GM19395 (cell line): ENCODE data around the gene POU5F2.

Experiments used
- ATAC-seq: cut with Tn5 transposase; IDR thresholded peaks from one replicate; pipeline ENCODE4 v1.9.1; 2021; ENCODE audit warnings: mild to moderate bottlenecking, moderate library complexity; ENCODE audit not compliant: unreplicated experiment

POU5F2 gene, protein sequence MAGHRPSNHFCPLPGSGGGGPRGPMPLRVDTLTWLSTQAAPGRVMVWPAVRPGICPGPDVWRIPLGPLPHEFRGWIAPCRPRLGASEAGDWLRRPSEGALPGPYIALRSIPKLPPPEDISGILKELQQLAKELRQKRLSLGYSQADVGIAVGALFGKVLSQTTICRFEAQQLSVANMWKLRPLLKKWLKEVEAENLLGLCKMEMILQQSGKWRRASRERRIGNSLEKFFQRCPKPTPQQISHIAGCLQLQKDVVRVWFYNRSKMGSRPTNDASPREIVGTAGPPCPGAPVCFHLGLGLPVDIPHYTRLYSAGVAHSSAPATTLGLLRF

DNA sequence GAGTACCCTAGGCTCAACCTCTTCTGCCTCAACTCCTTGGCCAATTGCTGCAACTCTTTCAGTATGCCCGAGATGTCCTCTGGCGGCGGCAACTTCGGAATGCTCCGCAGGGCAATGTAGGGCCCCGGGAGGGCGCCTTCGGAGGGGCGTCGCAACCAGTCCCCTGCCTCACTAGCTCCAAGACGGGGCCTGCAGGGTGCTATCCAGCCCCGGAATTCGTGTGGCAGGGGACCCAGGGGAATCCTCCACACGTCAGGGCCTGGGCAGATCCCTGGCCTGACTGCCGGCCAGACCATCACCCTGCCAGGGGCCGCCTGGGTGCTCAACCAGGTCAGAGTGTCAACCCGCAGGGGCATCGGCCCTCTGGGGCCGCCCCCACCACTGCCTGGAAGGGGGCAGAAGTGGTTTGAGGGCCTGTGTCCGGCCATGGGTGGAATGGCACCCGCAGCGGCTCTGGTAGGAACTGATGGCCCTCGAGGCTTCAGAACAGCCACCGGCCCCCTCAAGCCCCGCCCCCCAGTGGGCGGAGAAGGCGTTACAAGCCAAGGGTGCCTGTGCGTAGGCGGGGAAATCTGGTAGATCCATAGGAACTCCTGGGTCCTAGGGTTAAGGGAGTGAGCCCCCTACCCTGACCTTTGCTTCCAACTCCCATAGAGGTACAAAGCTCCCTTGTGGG lies at the start of gene POU5F2:
TSS of gene POU5F2 (minus strand) at position 465 of the 676 bp plus-strand sequence. CDS start at position 428, 37 bp downstream.
- ATAC-seq = no peak

GRCh38 chr5:93790401-93790800 lies 49.0 kb upstream of the POU5F2 start:
- no peak for ATAC-seq

GRCh38 chr5:93789173-93790067 lies 48.0 kb upstream of the POU5F2 start:
- no peak for ATAC-seq

GRCh38 chr5:93787598-93787997 lies 46.2 kb upstream of the POU5F2 start:
- ATAC-seq = no peak

- ATAC-seq = no peak
Observed at GRCh38 chr5:93785475-93785874, 44.1 kb upstream of the POU5F2 start.

DNA sequence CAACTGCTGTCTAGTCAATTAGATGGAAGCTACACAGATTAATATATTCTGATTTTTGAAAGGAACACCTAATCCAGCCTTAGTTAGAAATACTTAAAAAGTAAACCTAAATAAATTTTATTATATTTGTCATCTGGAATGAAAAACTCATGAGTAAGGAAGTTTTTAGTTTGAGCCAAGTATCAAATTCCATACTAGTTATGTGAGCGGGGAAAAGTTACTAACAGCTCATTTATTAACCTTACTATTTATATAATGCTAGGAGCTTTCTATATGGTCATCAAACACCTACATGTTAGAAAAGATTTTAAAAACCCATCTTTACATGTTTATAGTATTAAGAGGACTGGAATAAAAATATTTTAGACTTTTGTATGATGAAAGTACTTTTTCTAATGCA lies 41.6 kb upstream of the POU5F2 start:
- no peak for ATAC-seq

GRCh38 chr5:93777620-93778019 lies 36.2 kb upstream of the POU5F2 start:
- no peak for ATAC-seq

- ATAC-seq = no peak
Observed at GRCh38 chr5:93756372-93756771, 15.0 kb upstream of the POU5F2 start.

DNA sequence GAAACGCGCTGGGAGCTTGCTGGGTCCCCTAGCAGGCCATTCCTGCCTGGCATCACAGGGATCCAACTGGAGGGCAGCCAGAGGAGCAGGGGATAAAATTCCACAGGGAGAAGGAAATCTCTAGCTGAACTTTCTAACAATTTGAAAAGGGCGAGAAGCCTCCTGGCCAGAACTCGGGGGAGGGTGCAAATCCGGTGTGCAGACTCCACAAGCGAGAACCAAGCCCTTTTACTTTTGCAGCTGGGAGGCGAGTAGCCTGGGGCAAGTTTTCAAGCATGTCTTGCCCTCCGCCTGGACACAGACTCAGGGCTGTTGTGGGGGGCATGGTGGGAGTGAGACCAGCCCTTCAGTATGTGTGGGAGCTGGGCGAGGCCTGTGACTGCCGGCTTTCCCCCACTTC lies 14.3 kb upstream of the POU5F2 start:
- no peak for ATAC-seq

DNA sequence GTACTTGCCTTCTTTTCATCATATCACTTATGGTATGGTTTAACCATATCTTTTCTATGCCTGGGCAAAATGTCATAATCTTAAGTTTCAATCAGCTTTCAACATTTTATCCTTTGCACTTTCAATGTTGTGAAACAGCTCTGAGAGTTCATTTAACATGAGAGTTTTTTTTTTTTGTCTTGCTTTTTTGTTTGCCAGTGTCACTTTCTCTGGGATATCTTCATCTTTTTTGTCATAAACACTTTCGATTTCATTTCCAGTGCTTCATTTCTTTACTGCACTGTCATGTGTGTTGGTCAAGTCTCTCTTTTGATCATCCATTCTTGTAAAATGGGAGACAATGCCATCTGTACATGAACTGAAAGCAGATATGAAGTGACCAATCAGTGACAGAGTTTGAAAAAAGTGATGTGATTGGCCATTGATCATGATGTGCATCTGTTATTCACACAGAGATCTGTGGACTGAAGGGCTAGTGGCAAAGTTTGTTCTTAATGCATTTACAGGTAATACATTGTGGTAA lies 7.5 kb upstream of the POU5F2 start:
- ATAC-seq = no peak

- ATAC-seq = no peak
Observed at GRCh38 chr5:93746406-93747056, 5.1 kb upstream of the POU5F2 start.

- ATAC-seq = no peak
Observed at GRCh38 chr5:93736284-93736683, 5.1 kb downstream of the POU5F2 start.

DNA sequence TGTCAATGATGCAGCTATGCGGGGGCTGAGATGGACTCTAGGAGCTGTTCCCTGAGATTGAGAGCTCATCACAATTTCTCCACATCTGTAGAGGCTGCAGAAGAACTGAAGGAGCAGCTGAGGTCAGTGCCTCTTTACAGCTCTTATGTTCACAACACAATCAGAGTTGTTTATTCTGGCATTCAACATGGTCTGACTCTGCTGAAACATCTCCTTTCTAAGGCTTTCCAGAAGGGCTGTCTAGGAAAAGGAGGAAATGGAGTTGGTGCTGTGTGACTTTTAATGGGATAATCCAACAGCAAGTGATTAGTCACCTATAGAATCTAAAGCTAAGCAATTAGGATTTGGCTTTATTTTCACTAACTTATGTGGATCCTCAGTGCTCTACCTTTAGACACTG lies 6.0 kb downstream of the POU5F2 start:
- ATAC-seq = no peak

- no peak for ATAC-seq
Observed at GRCh38 chr5:93731987-93732386, 9.4 kb downstream of the POU5F2 start.

DNA sequence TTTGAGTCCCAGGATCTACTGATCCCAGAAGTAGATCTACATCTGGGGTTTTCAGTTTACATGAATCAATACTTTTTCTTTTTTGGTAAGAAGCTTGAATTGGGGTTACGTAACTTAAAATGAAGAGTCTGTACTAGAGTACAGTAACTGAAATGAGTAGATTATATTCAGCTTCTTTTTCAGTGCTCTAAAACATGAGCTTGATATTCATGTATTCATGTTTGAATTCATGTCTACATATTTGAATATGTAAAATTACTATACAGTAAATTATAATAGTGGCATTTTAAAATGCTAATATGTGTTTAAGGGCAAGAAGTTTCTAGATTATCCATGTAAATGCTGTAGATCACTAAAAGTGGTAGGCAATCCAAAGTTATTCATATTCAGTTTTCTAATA lies 14.8 kb downstream of the POU5F2 start:
- no peak for ATAC-seq

- no peak for ATAC-seq
Observed at GRCh38 chr5:93724791-93725190, 16.6 kb downstream of the POU5F2 start.

GRCh38 chr5:93723681-93724080 lies 17.7 kb downstream of the POU5F2 start:
- ATAC-seq = no peak

GRCh38 chr5:93723005-93723404 lies 18.4 kb downstream of the POU5F2 start:
- no peak for ATAC-seq

GRCh38 chr5:93722588-93722987 lies 18.8 kb downstream of the POU5F2 start:
- ATAC-seq = no peak

DNA sequence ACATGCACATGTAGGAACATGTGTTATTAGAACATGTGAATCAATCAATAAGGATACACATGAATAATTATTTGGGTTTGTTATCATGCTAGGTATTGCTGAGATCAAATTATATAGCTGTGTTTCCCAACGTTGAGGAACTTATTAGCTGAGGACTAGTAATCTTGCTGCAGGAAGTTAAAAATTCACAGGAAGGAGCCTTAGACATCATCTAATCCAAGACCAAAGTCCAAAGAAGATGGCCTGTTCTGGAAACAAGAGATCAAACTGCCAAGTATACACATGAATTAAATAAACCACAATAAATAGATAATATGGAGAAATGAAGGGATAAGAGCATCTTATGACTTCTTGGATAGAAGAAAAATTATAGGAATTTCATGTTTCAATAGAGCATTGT lies 19.9 kb downstream of the POU5F2 start:
- no peak for ATAC-seq

DNA sequence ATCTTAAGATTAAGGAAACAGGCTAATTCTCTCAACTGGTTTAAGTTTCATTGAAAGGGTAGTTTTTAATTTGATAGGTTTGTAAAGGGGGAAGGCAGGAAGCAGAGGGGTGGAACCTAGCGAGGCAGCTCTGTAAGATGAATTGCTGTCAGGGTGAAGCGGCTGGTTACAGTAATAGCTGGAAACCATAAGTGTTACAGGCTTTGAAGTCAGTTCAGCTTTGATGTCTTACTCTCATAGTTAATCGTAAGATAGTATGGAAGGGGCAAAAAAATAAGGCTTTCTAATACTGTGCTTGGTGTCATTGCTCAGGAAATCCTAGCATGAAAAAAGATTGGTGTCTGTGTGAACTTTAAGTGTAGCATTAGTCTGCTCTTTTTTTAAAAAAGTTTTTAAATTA lies 20.3 kb downstream of the POU5F2 start:
- ATAC-seq = no peak
